Femur (tissue), 1 donor: ENCODE data around the gene ACOT7.

Source experiments
- DNase-seq: peaks from one replicate; pipeline ENCODE4 v3.0.0-alpha.2; 2017

Gene ACOT7

GRCh38 chr1:6262555-6263420 is 130.8 kb downstream of the ACOT7 start:
- peak; percentile 91 for DNase-seq

DNA sequence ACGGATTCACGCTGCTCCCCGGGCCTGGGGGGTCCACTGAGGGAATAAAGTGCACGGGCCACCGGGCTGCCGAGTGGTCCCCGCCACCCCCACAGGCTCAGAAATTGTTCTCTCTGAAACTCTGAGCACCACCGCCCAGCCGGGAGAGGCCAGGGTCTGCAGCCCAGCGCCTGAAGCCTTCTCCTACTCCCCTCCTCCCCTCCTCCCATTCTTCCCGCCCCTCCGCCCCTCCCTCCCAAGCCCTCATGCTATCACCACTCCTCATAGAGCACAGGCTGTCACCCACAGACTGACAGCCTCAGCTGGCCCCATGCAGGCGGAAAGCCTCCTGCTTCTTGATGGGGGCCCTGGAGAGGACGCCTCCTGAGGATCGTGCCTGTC is 132.0 kb downstream of the ACOT7 start:
- DNase-seq: peak; percentile 70

DNA sequence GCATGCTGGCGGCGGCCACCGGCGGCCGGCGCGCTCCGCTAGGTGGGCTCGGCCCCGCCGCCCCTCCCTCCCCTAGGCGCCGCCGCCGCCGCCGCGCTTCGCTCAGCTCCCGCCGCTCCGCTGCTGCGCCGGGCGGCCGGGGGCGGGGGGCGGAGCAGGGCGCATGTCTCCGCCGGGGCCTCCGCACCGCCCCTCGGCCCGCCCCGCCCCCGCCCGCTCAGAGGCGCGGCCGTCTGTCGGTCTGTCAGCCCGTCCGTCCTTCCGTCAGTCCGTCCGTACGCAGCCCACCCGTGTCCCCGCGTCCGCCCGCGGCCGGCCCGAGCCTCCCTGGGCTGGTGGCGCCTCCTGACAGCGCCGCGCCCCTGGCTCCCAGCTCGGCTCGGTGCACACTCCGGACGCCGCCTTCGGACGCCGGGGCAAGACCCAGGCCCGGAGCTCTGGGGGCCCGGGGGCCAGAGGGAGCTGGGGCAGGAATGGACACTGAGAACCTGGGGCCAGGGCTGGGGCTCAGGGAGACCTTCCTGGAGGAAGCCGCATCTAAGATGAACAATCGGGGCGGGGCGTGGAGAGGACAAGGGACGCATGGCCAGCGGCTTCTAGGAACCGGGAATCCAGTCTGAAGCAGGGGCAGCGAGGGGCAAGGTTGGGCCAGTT is 132.5 kb downstream of the ACOT7 start, which contains the start of gene GPR153:
Gene GPR153 (minus strand): TSS at position 138 of the 654 bp plus-strand sequence. CDS start 6,193 bp downstream, outside the sequence.
- DNase-seq: peak; percentile 54

GRCh38 chr1:6260433-6260934 is 133.1 kb downstream of the ACOT7 start:
- DNase-seq: no peak

DNA sequence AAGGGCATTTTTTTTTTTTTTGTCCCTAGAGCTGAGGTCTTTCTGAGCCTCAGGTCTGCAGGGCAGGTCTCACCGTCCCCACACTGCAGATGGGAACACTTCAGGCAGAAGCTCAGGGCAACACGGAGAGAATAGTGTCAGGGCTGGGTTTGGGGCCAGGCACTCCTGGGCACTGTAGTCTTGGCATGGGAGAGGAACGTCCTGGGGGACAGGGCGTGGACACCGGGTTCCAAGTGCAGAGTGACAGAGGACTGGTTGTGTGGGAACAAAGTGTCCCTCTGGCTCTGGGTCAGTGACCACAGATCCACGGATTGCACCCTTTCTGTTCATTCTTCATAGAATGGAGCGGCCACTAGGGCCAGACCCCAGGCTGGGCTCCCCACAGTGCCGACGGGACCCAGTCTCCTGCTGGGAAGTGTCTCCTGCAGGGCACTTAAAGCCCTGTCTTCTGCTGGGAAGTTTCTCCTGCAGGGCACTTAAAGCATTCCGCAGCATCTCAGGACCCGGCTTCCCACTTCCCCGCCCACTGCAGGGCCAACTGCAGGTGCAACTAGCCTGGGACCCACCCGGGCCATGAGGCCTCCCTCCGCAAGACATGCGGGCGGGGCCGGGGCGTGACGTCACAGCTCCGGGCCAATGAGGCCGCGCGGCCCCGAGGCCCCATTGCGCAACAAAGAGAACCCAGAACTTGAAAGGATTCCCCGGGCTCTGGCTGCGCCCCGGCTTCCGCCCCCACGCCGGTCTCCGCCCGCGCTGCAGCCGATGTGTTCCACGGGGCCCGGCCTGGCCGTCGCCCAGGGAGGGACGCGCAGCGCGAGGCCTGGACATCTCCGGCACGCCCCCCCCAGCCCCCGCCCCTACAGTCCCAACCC is 133.8 kb downstream of the ACOT7 start:
- DNase-seq: peak; percentile 82

DNA sequence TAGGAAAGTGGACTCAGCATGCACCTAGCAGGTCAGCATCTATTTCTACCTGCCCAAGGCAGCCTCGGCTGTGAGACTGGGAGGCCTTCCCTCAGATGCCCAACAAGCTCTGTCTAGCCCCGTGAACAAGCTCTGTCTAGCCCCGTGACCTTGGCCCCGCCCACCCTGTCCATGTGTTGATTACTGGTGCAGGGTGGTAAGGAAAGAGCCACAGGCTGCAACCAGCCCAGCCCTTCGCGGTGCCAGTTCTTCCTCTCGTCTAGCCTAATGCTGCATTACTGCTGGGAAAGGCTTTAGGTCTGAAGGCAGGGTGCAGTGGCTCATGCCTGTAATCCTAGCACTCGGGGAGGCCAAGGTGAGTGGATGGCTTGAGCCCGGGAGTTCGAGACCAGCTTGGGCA is 134.9 kb downstream of the ACOT7 start:
- DNase-seq: no peak

GRCh38 chr1:6257541-6258069 is 136.0 kb downstream of the ACOT7 start:
- DNase-seq: no peak

GRCh38 chr1:6256645-6257044 is 136.9 kb downstream of the ACOT7 start:
- no peak for DNase-seq

- DNase-seq: no peak
These were observed 138.9 kb downstream of the ACOT7 start for GRCh38 chr1:6254691-6255090.

GRCh38 chr1:6253380-6253779 is 140.2 kb downstream of the ACOT7 start:
- no peak for DNase-seq

- no peak for DNase-seq
These were observed 141.2 kb downstream of the ACOT7 start for GRCh38 chr1:6252374-6252710.

DNA sequence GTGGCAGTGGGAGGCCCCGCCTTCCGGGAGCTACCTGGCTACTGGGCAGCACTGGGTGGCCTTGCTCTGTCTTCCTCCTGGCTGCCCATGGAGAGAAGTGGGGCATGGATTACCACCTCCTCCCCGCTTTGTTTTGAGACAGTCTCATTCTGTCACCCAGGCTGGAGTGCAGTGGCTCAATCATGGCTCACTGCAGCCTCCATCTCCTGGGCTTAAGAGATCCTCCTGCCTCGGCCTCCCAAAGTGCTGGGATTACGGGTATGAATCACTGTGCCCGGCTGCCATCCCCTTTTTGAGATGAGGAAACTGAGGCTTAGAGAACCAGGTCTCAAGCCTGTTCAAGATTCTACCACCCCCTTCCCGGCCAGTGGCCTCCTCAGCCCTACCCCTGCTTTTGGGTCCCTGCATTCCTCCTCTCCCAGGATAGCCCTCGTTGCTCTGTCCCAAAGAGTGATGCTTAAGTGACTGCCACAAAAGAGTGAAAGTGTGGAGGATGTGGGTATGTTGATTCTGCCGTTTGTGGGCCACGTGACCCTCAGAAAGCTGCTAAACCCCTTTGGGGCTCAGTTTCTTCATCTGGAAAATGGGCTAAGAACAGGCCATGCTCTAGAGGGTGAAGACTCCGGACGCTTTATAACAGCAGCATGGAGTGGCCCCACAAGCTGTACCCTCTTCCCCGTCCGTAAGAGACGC is 141.7 kb downstream of the ACOT7 start:
- DNase-seq: no peak

GRCh38 chr1:6251233-6251632 is 142.3 kb downstream of the ACOT7 start:
- DNase-seq: no peak

DNA sequence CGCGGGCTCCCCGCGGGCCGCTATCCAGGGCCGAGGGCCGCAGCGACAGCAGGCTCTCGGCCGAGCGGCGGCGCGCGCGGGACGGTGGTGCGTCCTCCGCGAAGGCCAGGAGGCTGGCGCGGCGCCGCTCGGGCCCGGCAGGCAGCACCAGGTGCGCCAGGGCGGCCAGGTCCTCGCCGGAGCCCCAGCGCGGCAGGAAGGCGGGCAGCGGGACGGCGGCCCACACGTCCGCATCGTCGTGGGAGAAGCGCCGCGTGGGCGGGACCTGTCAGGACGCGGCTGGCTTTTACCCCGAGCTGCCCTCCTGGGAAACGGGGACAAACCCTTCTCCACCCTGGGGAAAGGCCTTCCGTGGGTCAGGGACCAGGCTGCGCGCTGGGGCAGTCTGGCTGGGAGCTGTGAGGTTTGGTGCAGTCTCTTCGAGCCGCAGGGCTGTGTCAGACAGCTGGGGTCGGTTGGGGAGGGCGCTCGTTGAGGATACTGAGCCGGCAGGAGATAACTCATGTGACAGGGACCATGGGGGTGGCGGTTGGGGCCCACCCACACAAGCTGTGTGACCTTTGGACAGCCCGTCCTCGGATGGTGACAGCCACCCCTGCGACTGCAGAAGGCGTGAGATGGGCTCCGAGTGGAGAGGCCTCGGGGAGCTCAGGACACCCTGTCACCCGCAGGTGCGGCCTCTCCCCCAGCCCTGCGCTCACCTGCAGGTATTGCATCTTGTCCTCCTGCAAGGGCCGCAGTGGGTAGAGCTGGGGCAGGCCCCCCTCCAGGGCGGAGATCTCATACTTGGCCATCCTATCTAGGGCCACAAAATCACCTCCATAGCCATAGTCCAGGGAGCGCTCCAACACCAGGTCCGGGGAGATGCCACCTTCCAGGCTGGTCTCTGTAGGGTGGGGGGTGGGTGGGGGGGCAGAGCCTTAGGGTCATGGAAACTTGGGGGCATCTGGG is 143.6 kb downstream of the ACOT7 start:
- no peak for DNase-seq

DNA sequence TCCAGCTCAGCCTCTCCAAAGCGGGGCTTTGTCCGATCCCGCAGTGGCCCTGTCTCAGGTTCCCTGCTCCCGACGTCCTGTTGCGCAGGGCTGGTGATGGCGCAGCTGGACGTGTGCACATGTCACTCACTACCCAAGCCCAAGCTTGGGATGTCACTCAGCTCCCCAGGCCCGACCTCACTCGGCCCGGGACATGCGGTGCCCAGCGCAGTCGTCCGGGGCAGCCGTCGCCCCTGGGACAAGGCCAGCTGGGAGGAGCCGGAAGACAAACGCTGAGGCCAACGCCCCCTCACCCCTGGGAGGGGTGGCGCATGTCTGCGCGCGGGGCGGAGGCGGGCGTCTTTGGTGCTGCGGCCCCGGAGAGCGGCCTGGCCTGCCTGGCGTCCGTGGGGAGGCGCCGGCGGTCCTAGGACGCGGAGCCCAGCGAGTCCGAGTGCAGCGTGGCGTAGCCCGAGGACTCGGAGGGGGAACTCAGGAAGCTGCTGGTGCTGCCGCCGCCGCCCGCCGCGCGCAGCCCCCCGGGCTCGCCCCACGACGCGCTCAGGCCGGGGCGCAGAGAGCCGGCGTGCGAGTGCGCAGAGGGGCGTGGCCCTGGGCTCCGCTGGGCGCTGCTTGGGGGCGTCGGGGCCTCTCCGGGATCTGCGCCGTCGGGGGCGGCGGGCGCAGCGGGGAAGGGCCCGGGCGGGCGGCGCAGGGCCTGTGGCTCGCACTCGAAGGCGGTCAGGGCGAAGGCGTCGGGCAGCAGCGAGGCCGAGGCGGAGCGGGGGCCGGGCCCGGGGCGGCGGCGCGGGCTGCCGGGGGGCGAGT is 144.4 kb downstream of the ACOT7 start:
- DNase-seq: no peak

GRCh38 chr1:6248161-6248776 is 145.3 kb downstream of the ACOT7 start:
- peak; percentile 25 for DNase-seq

- DNase-seq: peak; percentile 19
These were observed 145.9 kb downstream of the ACOT7 start for GRCh38 chr1:6247651-6248050.

- peak; percentile 90 for DNase-seq
These were observed 146.8 kb downstream of the ACOT7 start for GRCh38 chr1:6246497-6247467.
